HL-60/S4 treated with retinoic acid at 250 ng/mL for 4 days and 3 days (cell line): ENCODE measurements around the gene ATP2B1.

ENCODE experiments used
- in situ Hi-C: fragments of 300-500 bp; cut with MboI; formaldehyde crosslinking; loops from 2 replicates; pipeline ENCODE4 v1.7.0; 2022; ENCODE audit warnings: low sequenced_read_pairs

Gene ATP2B1

DNA sequence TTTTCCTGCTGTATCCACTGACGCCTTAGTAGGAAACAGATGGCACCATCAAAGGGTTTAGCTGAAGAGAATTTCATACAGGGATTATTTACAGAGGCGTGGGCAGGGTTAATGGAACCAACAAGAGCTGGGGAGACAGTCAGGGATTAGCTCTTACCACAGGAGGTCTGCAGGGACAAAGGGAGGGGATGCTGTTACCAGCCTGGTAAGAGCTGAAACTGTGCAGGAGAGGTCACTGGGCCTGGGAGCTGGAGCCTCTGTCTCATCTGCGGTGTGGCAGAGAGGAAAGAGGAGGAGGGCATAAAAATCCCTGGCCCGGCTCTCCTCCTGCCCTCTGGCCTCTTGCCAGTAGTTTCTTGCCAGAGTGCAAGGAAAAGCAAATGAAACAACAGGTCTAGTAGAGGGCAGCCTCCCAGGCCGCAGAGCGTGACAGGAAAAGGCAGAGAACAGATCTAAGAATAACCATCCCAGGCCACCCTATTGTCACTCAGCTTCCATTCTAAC is 163.9 kb downstream of the ATP2B1 start:
- in situ Hi-C loops = loop anchor here (25.0 kb wide), 1 partner anchor 1368 kb away; no protein-coding TSS in a partner anchor

DNA sequence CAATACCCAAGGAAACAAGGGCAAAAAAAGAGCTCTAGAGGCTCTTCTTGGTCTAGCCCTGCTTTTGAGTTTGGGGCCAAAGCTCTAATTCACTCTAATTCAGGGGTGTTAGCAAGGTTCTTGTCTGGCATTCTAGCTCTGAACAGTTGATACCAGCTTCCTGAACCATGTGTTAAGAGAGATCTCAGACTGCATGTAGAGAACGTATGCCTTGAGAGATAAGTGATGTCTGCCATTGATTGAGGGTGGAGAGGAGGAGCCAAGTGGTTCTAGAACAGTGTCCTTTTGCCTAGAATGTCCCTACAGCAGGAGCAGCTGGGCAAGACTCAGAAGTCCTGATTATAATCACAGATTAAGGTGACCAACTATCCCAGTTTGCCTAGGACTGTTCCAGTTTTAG is 164.6 kb downstream of the ATP2B1 start:
- in situ Hi-C loops = loop anchor here (25.0 kb wide), 1 partner anchor 1368 kb away; no protein-coding TSS in a partner anchor

DNA sequence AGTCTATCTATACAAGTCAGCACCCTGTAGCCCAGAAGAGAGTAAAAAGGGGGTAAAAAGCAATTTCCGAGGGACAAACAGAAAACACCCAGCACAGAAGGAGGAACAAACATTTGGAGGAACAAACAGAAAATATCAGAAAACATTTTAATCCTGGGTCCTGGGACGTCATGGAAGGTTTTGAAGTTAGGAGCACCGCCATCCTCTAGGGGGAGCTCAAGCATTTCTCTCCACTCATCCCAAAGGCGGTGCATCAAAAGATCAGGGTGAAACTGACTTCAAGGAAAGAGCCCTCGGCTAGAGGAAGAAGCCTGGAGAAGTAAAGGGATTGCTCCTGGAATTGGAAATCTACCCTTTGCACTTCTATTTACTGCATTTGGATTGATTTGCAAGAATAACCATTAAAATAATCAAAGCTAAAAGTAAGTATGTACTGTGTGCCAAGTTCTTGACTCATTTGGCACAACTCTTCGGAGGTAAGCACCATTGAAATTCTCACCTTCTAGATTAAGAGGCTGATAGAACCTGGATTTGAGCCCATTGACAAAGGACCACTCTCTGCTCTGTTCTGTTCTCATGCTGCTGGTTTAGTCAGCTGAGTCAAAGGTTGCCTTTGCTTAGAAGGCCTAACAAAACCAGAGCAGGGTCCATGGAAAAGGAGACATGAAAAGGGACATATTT is 165.6 kb downstream of the ATP2B1 start:
- in situ Hi-C loops = loop anchor here (25.0 kb wide), 1 partner anchor 1369 kb away; no protein-coding TSS in a partner anchor

DNA sequence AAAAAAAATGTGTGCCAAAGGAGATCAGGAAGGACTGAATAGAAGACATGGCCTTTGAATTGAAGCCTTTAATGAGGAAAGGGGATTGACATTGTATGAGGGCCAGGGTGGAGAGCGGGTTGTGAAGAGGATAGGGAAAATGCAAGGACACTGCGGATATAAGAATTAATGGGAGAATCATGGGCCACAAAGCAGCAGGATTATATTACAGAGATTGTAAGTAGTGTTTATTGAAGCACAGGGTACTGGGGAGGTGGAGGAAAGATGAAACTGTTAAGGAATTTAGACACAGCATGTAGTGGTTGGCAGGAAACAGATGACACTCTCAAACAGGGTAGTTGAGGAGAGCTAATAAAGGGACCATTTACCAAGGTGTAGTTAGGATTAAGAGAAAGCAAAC is 166.4 kb downstream of the ATP2B1 start:
- in situ Hi-C loops = loop anchor here (25.0 kb wide), 1 partner anchor 1370 kb away; no protein-coding TSS in a partner anchor

DNA sequence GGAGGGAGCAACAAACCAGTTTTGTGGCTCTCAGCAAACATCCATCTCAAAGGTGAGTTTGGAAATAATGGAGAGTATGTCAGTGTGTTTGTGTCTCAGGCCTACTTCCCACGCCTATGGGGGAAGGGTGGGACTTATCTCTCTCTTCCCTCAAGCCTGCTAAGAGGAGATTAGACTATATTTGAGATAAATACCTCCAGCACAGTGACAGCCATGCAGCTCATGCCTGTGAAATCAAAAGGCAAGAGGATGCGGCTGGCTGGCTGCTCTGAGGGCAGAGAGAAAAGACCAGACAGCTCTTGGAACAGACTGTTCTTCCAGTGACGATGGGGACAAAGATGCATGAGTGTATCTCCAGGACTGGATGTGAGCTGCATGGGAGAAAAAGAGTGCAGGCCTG is 168.1 kb downstream of the ATP2B1 start:
- in situ Hi-C loops = loop anchor here (25.0 kb wide), 1 partner anchor 1372 kb away; no protein-coding TSS in a partner anchor

DNA sequence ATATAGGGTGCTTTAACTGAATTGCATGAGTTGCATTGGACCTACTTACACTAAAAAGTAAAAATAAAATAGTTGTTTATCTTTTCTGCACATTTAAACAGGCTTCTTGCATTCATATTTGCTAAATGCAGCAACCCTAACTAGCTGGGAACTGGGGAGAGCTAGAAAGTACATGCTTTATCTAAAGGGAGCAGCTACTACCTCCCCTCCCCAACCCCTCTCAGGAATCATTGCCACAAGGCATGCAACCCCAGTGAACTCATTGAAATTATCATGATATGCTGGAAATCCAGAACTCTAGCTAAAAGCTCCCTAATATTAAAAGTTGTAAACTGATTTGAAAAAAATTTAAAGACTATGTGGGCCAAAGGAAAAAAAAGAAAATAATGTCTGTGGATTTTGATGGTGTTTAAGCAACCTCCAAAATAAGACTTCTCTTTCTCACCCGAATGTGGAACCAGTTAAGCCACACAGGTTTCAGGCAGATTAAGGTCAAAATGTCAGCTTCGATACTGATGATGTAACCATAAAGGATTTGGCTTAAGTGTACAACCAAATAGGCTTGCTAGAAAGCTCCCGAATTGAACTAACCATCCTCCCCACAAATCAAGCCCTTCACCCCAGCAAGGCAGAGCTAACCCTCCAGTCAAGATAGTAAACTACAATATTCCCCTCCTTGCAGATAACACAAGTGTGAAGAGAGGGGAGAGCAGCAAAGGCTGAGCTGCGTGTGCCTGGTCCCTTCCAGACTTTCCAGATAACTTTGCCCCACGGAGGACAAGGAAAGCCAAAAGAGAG is 169.0 kb downstream of the ATP2B1 start:
- in situ Hi-C loops = loop anchor here (25.0 kb wide), 1 partner anchor 1373 kb away; no protein-coding TSS in a partner anchor

DNA sequence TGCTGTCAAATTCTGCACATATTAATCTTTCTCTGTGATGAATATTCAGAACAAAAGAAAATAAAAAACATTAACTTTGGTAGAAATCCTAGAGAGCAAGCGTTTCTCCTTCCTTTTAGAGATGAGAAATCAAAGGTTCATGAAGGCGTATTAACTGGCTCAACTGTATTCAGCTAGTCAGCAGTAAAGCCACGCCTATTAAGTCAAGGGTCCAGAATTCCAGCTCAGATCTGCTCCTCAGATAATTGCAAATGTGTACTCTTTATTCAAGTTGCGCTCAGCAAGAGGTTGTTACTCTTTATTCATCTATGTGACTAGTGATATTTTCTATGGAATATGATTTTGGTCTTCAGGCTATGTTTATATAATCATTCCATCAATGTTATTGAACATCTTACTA is 169.7 kb downstream of the ATP2B1 start:
- in situ Hi-C loops = loop anchor here (25.0 kb wide), 1 partner anchor 1373 kb away; no protein-coding TSS in a partner anchor
